CD4-positive, alpha-beta T cell (primary cell): Measurements from ENCODE around the gene S100A13. TPM values are rescaled to one million over a fixed set of nuclear protein-coding genes. Genes with fewer than 3 reads are reported as not detected.
"Not testable (repeated sequence)": the region's sequence is repeated elsewhere in the genome, so short reads cannot be mapped to it uniquely, and the experiment has no call there.

Experiments used
- ATAC-seq: fragments of 200-7000 bp; cut with Tn5 transposase; one replicate; pipeline ENCODE4 v1.10.0; 2022; ENCODE audit warnings: mild to moderate bottlenecking; ENCODE audit not compliant: poor library complexity
- CTCF ChIA-PET: fragments of 350-600 bp; sonication (Branson Sonifier 250); formaldehyde crosslinking; loops from one replicate; lab custom pipeline; 2021; ENCODE audit warnings: antibody characterized with exemption, inconsistent platforms; lab: Charles Lee
- POLR2A ChIA-PET: fragments of 350-600 bp; sonication (Branson Sonifier 250); formaldehyde crosslinking; loops from one replicate; lab custom pipeline; 2021; ENCODE audit warnings: antibody characterized with exemption, inconsistent platforms; lab: Charles Lee
- DNase-seq, 14 experiments: peaks; one replicate each; pipeline ENCODE4 v3.0.0-alpha.2; 2013 to 2020; ENCODE audit warnings: mixed read lengths in 2 of 14
- H3K27ac ChIP-seq, 2 donors: one replicate each; pipeline versions ENCODE4 v1.5.1 to v1.7.0; 2013; ENCODE audit warnings: low read length in 2 of 2, low read depth in 1 of 2, mild to moderate bottlenecking in 1 of 2
- H3K27me3 ChIP-seq, 2 experiments: 1 replicate in 1 of 2; 2 replicates in 1 of 2; pipeline versions ENCODE4 v1.6.1 to v1.7.0; 2013; ENCODE audit warnings: low read length in 2 of 2, control low read depth in 1 of 2, mild to moderate bottlenecking in 1 of 2, moderate library complexity in 1 of 2; ENCODE audit not compliant: insufficient read depth in 2 of 2, control insufficient read depth in 1 of 2
- H3K36me3 ChIP-seq: one replicate; pipeline ENCODE4 v1.6.1; 2013; ENCODE audit warnings: low read length, control low read depth; ENCODE audit not compliant: insufficient read depth
- H3K4me1 ChIP-seq: one replicate; pipeline ENCODE4 v1.6.1; 2013; ENCODE audit warnings: low read length, control low read depth; ENCODE audit not compliant: insufficient read depth
- H3K4me3 ChIP-seq: one replicate; pipeline ENCODE4 v1.5.1; 2013; ENCODE audit warnings: mild to moderate bottlenecking, low read length, moderate library complexity
- H3K9me3 ChIP-seq, 2 experiments: 1 replicate in 1 of 2; 2 replicates in 1 of 2; pipeline versions ENCODE4 v1.6.1 to v1.7.0; 2013; ENCODE audit warnings: low read length in 2 of 2, mild to moderate bottlenecking in 2 of 2, control low read depth in 1 of 2, moderate library complexity in 1 of 2; ENCODE audit not compliant: control insufficient read depth in 1 of 2, insufficient read depth in 1 of 2
- H3K27ac Mint-ChIP-seq: one replicate; pipeline ENCODE4 v1.8.0; 2020; ENCODE audit warnings: mixed read lengths
- H3K27me3 Mint-ChIP-seq: one replicate; pipeline ENCODE4 v1.8.0; 2021; ENCODE audit warnings: mixed read lengths
- H3K36me3 Mint-ChIP-seq: one replicate; pipeline ENCODE4 v1.8.0; 2021; ENCODE audit warnings: low read depth, mixed read lengths
- H3K4me1 Mint-ChIP-seq: one replicate; pipeline ENCODE4 v1.8.0; 2021; ENCODE audit warnings: low read depth, mixed read lengths
- H3K4me3 Mint-ChIP-seq: one replicate; pipeline ENCODE4 v1.8.0; 2020; ENCODE audit warnings: mild to moderate bottlenecking, mixed read lengths
- H3K9me3 Mint-ChIP-seq: one replicate; pipeline ENCODE4 v1.8.0; 2020; ENCODE audit warnings: mixed read lengths
- intact Hi-C, 2 experiments: fragments of 100-400 bp; cut with DNase I in 1 of 2; cut with micrococcal nuclease in 1 of 2; formaldehyde crosslinking; loops; one replicate each; pipeline versions ENCODE4 v1.15.1 to v1.9.0; 2023 to 2025; cut with DNase I, micrococcal nuclease
- total RNA-seq, 174 experiments: library from RNA in 2 of 174; stranded (reverse) in 2 of 174; gene quantifications; one replicate each; pipeline ENCODE4 v1.2.3 and lab custom pipeline; 2021 to 2026
- TF ChIP-seq, protein P1 (sequence below): fragments of 200-600 bp; IDR thresholded peaks from one replicate; pipeline ENCODE4 v1.8.0; 2022; ENCODE audit warnings: antibody characterized with exemption, mild to moderate bottlenecking

S100A13 gene
- total RNA-seq, 2 experiments from 2014 or later: 2.1 to 2.8 TPM

DNA sequence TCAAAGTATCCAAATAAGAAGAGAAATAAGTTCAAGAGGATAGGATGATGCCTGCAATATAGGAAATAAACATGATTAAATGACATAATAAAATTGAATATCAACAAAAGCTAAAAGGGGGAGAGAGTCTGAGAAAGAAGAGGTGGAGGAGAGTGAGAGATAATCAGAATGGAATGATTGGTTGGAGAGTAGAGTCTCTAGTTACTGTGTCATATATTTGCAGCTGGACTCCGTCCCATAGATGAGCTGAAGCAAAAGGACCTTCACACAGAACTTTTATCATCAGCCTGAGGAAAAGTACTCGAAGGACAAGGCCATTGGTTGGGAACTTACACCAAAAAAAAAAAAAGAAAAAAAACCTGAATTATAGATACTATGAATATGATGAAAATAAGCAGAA, 38.8 kb downstream of the S100A13 start:
- H3K4me3 Mint-ChIP-seq: no peak overlapping the region
- no peaks in the 10 kb centered on the region for H3K9me3 ChIP-seq
- no peaks in the 10 kb centered on the region for H3K27me3 ChIP-seq
- H3K27ac ChIP-seq: no peak overlapping the region
- no peaks in the 10 kb centered on the region for H3K4me1 ChIP-seq
- intact Hi-C loops: no loop called here
- H3K27ac Mint-ChIP-seq: no peak overlapping the region
- no peak overlapping the region for H3K4me3 ChIP-seq
- TF ChIP-seq, protein P1, sequence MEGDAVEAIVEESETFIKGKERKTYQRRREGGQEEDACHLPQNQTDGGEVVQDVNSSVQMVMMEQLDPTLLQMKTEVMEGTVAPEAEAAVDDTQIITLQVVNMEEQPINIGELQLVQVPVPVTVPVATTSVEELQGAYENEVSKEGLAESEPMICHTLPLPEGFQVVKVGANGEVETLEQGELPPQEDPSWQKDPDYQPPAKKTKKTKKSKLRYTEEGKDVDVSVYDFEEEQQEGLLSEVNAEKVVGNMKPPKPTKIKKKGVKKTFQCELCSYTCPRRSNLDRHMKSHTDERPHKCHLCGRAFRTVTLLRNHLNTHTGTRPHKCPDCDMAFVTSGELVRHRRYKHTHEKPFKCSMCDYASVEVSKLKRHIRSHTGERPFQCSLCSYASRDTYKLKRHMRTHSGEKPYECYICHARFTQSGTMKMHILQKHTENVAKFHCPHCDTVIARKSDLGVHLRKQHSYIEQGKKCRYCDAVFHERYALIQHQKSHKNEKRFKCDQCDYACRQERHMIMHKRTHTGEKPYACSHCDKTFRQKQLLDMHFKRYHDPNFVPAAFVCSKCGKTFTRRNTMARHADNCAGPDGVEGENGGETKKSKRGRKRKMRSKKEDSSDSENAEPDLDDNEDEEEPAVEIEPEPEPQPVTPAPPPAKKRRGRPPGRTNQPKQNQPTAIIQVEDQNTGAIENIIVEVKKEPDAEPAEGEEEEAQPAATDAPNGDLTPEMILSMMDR: no peak
- H3K9me3 Mint-ChIP-seq: no peaks in the 10 kb centered on the region
- no peaks in the 10 kb centered on the region for H3K27me3 Mint-ChIP-seq
- ChIA-PET POLR2A (interaction anchor here (0.5 kb wide), 1 partner anchor 404 kb away, joined by 3 read pairs; no protein-coding TSS in a partner anchor), CTCF (no interaction called here)
- H3K4me1 Mint-ChIP-seq: no peaks in the 10 kb centered on the region
- H3K36me3 ChIP-seq: no peaks in the 10 kb centered on the region
- ATAC-seq (no peak), DNase-seq (no peak)
- no peaks in the 10 kb centered on the region for H3K36me3 Mint-ChIP-seq

DNA sequence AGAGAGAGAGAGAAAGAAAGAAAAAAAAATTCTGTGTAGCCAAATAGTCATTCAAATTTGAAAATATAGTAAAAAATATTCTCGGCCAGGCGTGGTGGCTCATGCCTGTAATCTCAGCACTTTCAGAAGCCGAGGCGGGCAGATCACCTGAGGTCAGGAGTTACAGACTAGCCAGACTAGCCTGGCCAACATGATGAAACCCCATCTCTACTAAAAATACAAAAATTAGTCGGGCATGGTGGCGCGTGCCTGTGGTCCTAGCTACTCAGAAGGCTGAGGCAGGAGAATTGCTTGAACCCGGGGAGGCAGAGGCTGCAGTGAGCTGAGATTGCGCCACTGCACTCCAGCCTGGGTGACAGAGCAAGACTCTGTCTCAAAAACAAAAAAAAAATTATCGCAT, 39.3 kb downstream of the S100A13 start:
- H3K27ac ChIP-seq, H3K4me1 Mint-ChIP-seq, H3K9me3 ChIP-seq, H3K4me3 ChIP-seq, H3K36me3 ChIP-seq, DNase-seq, H3K27ac Mint-ChIP-seq, H3K4me3 Mint-ChIP-seq, POLR2A ChIA-PET, H3K4me1 ChIP-seq, H3K9me3 Mint-ChIP-seq, CTCF ChIA-PET, H3K36me3 Mint-ChIP-seq, H3K27me3 ChIP-seq, H3K27me3 Mint-ChIP-seq, ATAC-seq, intact Hi-C loops: not testable (repeated sequence)

DNA sequence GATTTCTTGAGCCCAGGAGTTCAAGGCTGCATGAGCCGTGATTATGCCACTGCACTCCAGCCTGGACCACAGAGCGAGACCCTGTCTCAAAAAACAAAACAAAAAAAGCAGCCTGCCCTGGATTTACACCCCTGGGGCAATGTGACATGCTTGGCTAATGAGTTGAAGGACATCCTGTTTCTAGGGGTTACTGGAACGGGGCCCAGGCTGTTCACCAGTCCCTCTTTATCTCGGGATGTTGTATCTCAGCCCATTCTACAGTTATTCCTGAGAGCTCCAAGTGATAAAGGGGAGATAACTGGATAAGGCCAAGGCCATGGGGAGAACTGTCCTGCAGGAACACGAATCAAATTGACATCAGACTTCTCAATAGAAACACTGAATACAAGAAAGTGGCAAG, 40.0 kb downstream of the S100A13 start:
- no peaks in the 10 kb centered on the region for H3K27me3 Mint-ChIP-seq
- H3K4me1 Mint-ChIP-seq: no peaks in the 10 kb centered on the region
- no peaks in the 10 kb centered on the region for H3K36me3 Mint-ChIP-seq
- Histone ChIP-seq H3K36me3 (no peaks in the 10 kb centered on the region), H3K4me3 (no peak overlapping the region), H3K4me1 (no peaks in the 10 kb centered on the region), H3K27ac (no peak overlapping the region), H3K27me3 (no peaks in the 10 kb centered on the region), H3K9me3 (no peaks in the 10 kb centered on the region)
- TF ChIP-seq, protein P1: no peak
- ChIA-PET CTCF (no interaction called here), POLR2A (no interaction called here)
- intact Hi-C loops: no loop called here
- no peak overlapping the region for H3K27ac Mint-ChIP-seq
- no peak overlapping the region for H3K4me3 Mint-ChIP-seq
- no peak for DNase-seq
- H3K9me3 Mint-ChIP-seq: no peaks in the 10 kb centered on the region
- ATAC-seq: no peak

DNA sequence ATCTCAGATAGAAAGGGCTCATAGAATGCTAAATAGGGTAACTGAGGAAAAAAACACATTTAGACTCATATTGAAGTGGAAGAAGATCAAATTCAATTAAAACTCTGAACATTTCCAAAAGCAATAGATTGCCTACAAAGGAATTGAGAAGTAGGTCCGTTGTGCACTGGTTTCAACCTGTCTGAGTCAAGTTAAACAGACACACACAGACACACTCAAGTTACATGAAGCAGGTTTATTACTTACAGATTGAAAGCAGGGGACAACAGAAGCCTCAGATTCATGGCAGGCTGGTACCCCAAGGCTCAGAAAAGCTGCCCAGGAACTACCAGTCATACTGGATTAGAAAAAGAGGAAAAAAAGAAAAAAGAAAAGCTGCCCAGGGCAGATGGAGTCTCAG, 41.0 kb downstream of the S100A13 start:
- H3K27ac Mint-ChIP-seq: no peak overlapping the region
- no peaks in the 10 kb centered on the region for H3K4me1 ChIP-seq
- no peaks in the 10 kb centered on the region for H3K4me1 Mint-ChIP-seq
- no peak for ATAC-seq
- no peak overlapping the region for H3K27ac ChIP-seq
- H3K27me3 ChIP-seq: no peaks in the 10 kb centered on the region
- ChIA-PET POLR2A (no interaction called here), CTCF (no interaction called here)
- H3K27me3 Mint-ChIP-seq: no peaks in the 10 kb centered on the region
- no peaks in the 10 kb centered on the region for H3K9me3 Mint-ChIP-seq
- H3K4me3 ChIP-seq: no peak overlapping the region
- no peak overlapping the region for H3K4me3 Mint-ChIP-seq
- no peaks in the 10 kb centered on the region for H3K36me3 ChIP-seq
- intact Hi-C loops: no loop called here
- H3K9me3 ChIP-seq: no peaks in the 10 kb centered on the region
- TF ChIP-seq, protein P1: no peak
- DNase-seq: no peak
- H3K36me3 Mint-ChIP-seq: no peaks in the 10 kb centered on the region
